ENCODE data around the gene CMIP.

- TF ChIP-seq POLR2A (IDR thresholded peaks at IDR 0.05), result no peak
- no peak for TF ChIP-seq CTCF (IDR thresholded peaks at IDR 0.05)
These were observed 202.0 kb downstream of the CMIP start for GRCh38 chr16:81646561-81646960.
